HL-60/S4 treated with retinoic acid at 250 ng/mL for 4 days and 3 days (cell line): ENCODE data around the gene TAS2R38.
"Not testable (repeated sequence)": the region's sequence is repeated elsewhere in the genome, so short reads cannot be mapped to it uniquely, and the experiment has no call there.

Source experiments
- in situ Hi-C: fragments of 300-500 bp; cut with MboI; formaldehyde crosslinking; loops from 2 replicates; pipeline ENCODE4 v1.7.0; 2022; ENCODE audit warnings: low sequenced_read_pairs

The TAS2R38 gene

DNA sequence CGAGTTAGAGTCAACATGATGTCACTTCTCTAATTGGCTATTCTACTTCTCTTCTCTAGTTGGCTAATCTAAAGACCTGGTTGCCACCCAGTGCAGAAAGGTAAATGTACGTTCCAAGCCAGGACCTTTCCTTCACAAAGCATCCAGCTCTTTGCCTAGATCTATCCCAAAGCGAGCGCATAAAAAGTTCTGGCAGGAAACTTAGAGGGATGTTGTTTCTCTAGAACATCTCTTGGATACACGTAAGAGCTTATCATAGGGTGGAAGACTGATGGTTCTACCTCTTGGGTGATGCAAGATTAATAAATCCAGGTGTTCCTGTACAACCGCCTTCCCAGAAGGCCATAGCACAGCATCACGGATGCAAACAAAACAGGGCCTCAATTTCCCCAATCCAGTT lies at the start of gene TAS2R38:
Gene TAS2R38, minus strand, starts transcription at position 101 of the 400 bp plus-strand sequence. Its CDS starts 84 bp downstream, at position 17.
- in situ Hi-C loops = no loop called here

DNA sequence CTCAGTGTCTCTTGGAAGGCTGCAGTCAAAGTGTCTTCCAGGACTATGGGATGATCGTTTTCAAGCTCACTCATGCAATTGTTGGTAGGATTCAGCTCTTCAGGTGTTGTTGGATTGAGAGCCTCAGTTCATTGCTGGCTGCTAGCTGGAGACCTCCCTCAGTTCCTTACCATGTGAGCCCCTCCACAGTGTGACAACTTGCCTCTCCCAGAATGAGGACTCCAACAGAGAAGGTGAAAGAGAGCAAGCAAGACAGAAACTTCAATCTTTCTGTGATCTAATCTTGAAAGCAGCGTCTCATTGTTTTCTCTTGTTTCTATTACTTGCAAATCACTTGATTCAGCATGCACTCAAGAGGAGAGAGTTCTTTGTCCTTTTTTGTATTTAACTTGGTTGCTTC lies 44.6 kb upstream of the TAS2R38 start:
- in situ Hi-C loops = no loop called here

DNA sequence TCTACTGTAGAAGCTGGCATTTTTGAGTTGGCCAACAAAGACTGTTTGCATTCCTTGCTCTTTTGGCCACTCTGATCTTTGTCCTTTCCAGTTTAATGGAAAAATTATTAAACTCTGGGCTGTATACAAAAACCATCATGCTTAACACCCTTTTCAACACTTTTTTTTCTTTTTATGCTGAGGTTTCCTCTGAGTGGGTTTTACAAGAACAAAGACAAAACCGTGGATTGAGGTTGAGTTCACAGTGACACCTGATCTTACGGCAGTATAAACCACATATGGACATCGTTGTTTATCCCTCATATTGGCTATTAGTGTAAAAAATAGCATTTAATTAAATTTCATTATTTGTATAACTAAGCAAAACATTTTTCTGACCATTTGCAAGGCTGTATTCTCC lies 43.9 kb upstream of the TAS2R38 start:
- in situ Hi-C loops = no loop called here

DNA sequence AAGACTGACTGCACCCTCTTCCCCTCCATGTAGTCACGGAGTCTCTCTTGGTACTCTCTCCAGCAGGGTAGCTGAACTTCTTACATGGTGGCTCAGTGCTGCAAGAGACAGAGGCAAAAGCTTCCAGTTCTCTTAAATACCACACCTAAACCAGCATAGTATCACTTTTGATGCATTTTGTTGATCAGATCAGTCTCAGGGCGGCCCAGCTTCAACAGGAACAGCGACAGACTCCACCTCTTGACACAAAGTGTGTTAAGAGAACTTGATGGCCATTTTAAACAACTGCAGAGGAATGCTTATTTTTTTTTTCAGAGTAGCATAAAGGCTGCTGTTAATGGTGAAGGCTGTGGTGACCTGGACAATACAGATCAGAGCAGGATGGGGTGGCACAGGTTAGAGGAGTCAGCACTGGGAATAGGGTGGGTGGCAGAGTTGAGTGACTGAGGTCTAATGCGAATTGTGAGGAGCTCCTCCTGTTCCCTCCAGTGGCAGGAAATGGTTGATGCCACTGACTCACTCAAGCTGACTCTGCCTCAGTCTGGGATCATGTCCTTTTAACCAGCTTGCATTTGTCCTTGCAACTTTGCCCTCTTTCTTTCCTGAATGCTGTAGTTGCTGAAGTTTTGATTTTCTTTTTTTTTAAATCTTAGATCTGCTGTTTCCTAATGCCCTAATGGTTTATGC lies 39.4 kb upstream of the TAS2R38 start:
- in situ Hi-C loops = no loop called here

DNA sequence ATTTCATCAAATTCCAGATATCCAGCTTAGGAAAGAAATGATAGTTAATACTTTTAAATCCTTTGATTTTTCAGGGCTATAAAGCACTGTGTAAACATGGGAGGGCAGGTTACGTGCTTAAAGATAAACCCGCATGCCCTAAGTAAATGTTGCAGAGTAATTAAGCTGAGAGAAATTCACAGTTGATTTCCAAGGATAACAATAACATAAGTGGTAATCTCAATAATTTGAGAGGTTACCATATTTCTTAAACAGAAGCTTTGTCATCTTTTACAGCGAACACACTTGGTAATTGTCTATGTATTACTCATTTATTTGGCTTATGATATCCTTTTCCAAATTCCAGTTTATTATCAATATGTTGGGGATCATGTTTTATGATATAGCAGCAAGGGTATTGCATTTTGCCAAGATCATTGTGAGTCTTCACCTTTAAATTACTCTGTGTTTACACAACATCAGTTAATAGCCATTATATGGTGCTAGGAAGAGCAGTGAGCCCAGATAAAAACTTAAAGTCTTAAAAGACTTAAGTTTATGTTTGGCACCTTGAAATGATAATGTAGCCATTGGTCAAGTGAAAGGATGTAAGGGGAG lies 37.5 kb upstream of the TAS2R38 start:
- in situ Hi-C loops = no loop called here

DNA sequence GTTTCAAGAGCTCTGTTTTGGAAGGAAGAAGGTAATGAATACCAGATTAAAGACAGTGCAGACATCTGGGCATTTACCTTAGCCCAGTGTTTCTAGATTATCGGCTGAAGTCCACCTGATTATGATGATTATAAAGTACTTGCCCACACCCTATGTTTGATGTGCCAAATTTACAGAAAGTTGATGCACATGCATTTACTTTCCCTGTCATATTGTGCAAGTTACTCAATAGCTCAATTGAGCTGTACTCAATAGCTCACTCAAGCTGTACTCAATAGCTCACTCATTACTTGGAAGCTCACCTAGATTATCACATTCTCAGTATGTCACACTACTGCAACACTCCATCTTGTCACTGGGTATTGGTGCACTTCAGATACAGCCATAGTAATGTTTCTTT lies 35.6 kb upstream of the TAS2R38 start:
- in situ Hi-C loops = no loop called here

DNA sequence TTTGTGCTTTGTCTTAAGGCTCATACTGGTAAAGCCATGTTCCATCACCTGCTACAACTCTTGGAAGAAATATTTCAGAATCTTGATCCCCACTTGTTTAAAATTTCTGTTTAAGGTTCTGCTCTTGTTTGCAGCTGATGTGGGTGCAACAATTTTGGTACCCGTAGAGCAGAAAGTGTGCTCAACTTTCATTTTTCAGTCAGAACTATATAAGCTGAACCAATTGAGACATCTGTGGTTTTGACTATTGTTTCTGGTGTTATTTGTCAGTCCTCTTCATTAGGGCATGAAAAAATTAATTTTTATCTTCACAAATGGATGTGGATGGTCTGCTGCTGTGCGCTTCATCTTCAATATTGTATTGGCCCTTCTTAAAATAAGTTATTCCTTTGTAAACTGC lies 33.0 kb upstream of the TAS2R38 start:
- in situ Hi-C loops = no loop called here

DNA sequence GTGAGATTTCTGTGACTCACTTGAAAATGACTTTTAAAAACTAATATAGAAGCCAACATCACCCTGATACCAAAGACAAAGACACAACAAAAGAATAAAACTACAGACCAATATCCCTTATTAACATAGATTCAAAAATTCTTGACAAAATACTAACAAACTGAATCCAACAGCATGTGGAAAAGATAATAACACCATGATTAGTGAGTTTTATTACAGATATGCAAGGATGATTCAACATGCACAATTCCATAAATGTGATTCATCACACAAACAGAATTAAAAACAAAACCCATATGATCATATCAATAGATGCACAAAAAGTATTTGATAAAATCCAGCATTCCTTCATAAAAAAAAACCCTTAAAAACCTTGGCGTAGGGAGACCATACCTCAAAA lies 28.6 kb upstream of the TAS2R38 start:
- in situ Hi-C loops = no loop called here

DNA sequence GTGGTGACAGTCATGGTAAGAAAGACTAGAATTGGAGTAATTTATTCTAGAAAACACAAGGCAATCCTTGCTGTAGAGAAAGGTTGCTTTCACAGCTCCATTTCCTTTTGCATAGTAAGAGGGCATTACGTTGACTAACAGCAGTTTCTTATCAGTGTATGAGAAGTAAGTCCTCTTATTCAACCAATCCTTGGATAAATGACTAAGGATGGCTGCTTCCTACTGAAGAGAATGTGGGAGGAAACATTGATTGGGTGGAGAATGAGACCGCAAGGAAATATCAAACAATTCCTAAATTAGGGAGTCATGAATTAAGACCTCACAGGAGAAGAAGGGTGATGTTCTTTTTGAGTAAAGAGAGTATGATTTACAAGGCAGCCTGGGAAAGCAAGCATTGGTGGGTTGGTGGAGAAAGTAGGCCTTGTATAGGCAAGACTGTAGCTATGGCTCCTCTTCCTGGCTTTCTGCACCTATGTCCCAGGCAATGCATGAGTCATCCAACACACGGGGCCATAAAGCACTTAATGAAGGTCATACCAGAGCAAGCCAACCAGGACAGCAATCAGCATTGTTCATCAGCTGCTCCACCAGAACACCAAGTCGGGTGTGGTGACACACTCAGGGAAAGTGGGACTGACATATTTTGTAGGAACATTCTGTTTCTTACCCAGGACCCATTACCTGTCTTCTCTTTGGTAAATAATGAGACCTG lies 27.7 kb upstream of the TAS2R38 start:
- in situ Hi-C loops = no loop called here

DNA sequence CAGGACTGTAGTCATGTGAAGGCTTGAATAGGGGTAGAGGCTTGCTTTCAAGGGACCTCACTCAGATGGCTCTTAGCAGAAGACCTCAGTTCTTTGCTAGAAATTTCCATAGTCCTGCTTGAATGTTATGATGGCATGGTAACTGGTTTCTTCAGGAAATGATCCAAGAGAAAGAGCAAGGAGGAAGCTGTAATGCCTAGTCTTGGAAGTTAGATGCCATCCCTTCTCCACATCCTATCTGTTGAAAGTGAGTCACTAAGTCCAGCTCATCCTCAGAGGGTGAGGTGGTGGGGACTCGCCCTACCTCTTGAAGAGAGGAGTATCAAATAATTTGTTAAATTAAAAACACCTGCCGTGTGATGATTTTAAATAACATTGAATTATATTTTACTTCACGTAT lies 26.7 kb upstream of the TAS2R38 start:
- in situ Hi-C loops = no loop called here

DNA sequence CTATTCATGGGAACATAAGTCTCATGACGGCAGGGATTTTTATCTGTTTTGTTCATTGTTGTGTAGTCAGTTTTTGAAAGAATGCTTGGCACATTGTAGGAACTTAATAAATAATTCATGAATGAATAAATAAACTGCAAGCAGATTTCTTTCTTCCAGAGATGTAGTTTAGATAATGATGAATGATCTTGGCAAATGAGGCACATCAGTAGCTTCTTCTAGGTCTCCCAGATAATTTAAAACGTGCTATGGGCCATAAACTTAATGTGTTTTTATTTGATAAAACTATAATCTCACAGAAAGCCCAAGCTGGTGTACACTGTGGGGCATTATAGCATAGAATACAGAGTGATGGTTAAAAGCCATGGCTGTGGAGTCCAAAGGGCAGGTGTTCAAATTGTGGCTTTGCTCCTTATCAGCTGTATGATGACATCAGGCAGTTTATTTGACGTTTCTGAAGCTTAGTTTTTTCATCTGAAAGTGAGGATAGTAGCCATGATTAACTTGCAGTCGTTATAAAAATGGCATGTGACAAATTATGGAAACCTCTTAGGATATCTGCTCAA lies 25.6 kb upstream of the TAS2R38 start:
- in situ Hi-C loops = no loop called here

DNA sequence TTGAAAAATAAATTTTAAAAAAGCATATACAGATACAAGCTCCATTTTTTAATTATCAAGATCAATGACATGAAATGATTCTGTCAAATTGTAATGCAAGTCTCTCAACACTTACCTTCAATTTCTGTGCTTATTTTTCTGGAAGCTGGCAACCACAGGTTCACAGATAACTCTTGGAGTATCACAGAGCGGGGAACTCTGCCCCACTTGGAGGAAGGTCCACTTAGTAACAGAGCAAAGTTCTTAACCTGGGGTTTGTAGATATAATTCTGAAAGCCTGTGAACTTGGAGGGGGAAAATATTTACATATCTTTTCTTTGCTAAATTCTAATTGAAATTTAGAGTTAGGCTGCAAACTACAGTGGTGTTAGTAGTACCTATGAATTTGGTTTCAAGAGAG lies 19.8 kb upstream of the TAS2R38 start:
- in situ Hi-C loops = no loop called here

DNA sequence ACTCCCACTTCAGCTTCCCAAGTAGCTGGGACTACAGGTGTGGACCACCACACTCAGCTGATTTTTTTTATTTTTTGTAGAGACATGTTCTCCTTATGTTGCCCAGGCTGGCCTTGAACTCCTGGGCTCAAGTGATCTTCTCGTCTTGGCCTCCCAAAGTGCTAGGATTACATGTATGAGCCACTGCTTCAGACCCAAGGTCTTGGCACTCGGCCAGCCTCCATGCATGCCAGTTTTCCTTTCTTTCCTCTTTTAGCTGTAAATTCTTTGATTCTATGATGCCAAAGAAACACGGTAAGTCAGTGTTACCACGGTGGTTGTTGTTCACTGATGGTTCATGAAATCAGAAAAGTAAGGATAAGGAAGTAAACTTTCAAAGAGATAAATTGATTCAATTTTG lies 19.1 kb upstream of the TAS2R38 start:
- in situ Hi-C loops = no loop called here

DNA sequence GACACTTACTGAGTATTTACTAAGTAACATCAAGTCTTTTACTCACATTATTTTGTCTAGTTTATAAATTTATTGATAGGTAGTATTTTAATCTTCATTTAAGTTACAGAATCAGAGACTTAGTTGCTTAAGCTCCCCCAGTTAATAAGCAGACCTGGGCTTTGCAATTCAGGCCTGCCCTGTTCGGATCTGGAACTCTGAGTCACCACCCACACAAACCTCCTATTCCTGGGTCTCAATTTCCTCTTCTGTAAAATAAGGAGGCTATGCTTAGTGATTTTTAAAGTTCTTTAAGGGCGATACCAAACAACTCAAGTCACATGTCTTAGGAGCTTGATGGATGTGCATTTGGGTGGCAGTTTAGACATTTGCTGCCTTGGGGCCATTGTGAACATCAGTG lies 18.6 kb upstream of the TAS2R38 start:
- in situ Hi-C loops = no loop called here

DNA sequence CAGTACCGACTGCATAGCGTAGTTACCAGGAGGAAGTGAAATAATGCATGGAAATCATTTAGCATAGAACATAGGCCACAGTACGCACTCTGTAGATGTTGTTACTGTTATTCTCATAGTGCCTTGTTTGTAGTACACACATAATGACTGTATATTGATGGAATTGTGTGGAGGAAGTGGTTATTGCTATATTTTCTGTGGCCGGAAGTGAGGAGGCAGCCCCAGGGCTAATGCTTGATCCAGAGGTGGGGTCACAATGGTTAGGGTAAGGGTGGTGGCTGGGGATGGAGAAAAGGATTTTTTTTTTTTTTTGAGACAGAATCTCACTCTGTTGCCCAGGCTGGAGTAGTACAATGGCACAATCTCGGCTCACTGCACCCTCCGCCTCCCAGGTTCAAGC lies 17.6 kb upstream of the TAS2R38 start:
- in situ Hi-C loops = no loop called here

DNA sequence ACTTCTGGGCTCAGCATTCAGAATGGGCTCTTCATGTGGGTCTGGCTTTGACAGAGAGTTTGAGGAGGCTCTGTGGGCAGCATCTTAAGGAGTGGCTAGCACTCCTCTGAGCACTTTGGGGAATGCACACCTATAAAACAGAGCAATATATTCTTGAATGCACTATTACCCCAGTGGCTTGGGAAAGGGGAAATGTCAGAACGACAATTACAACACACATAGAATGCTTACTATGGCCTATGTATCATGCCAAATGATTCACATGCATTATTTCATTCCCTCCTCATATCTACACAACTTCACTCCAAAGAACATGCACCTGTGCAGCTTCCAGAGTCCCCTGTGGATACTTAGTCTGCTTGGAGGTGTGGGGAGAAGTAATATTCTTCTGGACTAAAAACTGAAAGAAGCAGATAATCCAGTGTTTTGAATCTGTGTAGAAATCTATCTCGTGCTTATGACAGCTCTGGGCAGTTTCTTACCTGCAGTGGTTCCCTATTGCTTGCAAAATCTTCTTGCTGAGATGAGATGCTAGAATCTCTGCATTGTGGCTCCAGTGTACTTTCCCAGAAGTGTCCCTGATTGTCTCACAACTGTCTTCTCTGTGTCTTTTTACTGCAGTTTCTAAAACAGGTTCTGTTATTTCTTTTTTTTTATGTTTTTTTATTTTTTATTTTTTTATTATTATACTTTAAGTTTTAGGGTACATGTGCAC lies 16.6 kb upstream of the TAS2R38 start:
- in situ Hi-C loops = no loop called here

DNA sequence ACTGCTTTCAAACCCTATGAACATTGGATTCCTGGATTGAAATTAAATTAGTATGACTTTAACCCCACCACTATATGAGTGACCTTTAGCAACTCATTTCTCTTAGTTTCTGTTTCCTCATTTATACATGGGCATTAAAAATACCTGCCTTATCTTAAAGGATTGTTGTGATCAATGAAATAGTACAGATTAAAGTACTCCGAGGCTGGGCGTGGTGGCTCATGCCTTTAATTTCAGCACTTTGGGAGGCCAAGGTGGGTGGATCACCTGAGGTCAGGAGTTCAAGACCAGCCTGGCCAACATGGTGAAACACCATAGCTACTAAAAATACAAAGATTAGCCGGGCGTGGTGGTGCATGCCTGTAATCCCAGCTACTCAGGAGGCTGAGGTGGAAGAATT lies 14.2 kb upstream of the TAS2R38 start:
- in situ Hi-C loops = not testable (repeated sequence)

DNA sequence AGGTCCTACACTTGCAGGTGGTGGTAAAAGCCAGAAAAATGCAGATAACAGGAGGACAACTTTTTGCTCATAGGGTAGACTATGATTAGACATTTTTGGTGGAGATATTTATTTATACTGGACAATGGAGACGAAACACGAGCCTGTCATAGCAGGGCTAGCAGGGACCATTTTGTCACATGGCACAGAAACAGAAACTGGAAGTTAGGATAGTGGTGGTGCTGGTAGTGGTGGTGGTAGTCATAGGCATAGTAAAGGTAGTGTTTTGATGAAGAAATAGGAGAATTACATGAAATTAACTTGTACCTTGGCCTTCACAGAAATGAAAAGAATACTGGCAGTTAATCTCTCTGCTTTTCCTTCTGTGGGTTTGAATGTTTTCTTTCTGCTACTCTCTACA lies 13.3 kb upstream of the TAS2R38 start:
- in situ Hi-C loops = no loop called here

DNA sequence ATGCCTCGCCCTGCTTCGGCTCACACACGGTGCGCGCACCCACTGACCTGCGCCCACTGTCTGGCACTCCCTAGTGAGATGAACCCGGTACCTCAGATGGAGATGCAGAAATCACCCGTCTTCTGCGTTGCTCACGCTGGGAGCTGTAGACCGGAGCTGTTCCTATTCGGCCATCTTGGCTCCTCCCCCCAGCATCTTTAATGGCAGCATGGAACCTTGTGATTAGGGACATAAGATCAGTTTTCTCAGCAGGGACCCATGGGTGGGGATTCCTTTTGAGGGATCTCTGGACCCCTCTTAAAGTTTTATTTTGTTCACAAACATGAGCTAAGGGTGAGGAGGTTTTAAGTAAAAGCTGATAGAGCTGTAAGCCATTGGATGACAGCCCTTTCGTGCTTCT lies 12.4 kb upstream of the TAS2R38 start:
- in situ Hi-C loops = not testable (repeated sequence)

DNA sequence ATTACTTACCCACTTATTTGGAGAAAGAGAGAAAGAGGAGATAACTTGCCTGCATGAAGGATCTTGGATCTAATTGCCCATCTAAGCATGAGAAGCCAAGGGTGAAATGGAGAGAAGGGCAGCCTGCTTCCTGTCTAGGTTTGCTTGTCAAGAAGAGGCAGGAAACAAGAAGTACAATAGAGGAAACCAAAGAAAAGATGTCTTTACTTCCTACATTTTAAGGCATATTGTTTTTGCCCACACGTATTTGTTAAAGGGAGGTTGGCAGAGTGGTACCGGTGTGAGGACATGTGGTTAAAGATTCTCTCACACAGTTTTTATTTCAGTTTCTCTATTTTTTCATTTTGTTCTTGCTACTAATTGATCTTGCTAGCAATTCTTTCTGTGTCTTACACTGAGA lies 6.0 kb upstream of the TAS2R38 start:
- in situ Hi-C loops = no loop called here

DNA sequence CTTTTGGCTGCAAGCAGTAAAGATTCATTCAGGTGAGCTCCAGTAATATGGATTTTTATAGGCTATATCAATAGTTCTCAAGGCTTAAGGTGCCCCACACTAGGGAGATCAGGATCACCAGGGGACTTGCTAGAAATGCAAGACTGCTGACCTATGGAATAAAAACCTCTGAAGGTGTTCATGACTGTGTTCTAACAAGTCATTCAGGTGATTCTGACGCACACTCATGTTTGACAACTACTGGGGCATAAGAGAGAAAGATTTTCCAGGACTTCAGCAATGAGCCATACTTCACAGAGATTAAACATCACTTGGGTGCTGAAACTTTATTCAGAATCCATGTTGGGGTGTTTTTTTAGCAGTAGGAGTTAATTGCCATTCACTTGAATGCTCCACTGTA lies 4.8 kb upstream of the TAS2R38 start:
- in situ Hi-C loops = no loop called here
